ENCODE measurements around the gene SMOC2. TPM values are rescaled to one million over a fixed set of nuclear protein-coding genes. Genes with fewer than 3 reads are reported as not detected.

Gene SMOC2
- total and polyA plus RNA-seq, 2 experiments from 2014 or later: 51.0 to 88.7 TPM

DNA sequence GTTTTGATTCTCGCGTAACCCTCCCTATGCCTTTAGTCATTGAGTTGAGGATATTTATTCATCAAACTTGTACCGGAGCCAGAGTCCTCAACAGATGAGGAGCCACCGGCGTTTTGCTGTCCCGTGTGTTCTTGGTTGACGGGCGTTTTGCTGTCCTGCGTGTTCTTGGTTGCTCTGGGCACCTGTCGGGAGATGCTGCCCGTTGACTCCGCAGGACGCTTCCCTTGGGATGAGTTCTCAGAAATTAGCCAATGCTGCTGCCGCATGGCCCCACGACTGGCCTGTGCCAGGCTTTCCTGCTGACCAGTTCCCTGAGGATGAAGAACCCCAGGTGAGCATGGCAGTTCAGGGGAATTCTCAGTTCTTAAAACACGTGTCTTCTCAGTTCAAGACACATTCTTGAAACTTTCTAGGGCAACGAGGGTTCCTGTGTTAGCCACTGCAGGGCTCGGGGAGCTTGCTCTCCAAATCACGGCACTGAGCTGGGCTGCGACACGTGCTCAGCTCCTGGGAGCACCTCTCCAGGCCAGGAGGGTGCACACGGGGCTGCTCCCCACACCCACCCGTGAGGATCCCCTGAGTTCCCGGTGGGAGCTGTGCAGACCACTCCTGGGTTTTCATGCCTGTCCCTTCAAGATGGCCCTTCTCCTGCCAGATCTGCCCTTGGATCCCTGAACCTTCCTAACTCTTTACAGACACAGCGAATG is 265.6 kb downstream of the SMOC2 start:
- no peaks in the 10 kb centered on the region for H3K36me3 ChIP-seq (replicated peaks; ENCODE audit: insufficient read depth, low read depth)

DNA sequence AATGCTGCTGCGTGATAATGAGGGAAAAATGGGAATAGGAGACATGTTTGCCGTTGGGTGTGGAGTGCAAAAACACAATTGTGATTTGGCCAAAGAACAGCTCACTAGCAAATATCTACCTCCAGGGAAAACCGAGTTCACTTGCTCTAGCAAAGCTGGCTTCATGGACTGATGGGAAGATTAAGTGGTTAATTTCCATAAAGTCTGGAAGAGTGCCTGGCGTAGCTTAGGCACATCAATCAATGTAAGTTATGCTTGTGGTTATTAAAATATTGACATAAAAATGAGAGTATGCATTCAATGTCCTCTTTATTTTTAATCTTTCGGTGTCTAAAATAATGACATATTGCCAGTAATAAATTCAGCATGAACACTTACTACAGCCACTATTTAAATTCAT is 267.5 kb downstream of the SMOC2 start:
- Histone ChIP-seq H3K27me3 (no peaks in the 10 kb centered on the region), H3K9me2 (replicated peaks; ENCODE audit: insufficient read depth) (no peaks in the 10 kb centered on the region), H3K4me2 (no peak overlapping the region), H3K36me3 (replicated peaks; ENCODE audit: insufficient read depth, low read depth) (no peaks in the 10 kb centered on the region), H3K9me3 (ENCODE audit: low read depth) (no peaks in the 10 kb centered on the region), H2AFZ (no peak overlapping the region), H4K20me1 (ENCODE audit: insufficient read depth, poor library complexity, severe bottlenecking) (no peaks in the 10 kb centered on the region), H3K79me2 (no peaks in the 10 kb centered on the region), H3K4me1 (ENCODE audit: insufficient read depth) (no peaks in the 10 kb centered on the region), H3K4me3 (no peak overlapping the region), H3K27ac (no peak overlapping the region)
- no peak for DNase-seq (ENCODE audit: low spot score)
- WGBS (ENCODE audit: low lambda C conversion rate, missing lambda C conversion rate): 68% methylated on average over 5 of the region's 5 CpGs
- TF ChIP-seq EZH2 (IDR thresholded peaks at IDR 0.05; ENCODE audit: borderline replicate concordance): no peak
- no peak for TF ChIP-seq EZH2phosphoT487 (IDR thresholded peaks at IDR 0.05; ENCODE audit: low read depth, severe bottlenecking, unreplicated experiment)
- TF ChIP-seq, protein P1, sequence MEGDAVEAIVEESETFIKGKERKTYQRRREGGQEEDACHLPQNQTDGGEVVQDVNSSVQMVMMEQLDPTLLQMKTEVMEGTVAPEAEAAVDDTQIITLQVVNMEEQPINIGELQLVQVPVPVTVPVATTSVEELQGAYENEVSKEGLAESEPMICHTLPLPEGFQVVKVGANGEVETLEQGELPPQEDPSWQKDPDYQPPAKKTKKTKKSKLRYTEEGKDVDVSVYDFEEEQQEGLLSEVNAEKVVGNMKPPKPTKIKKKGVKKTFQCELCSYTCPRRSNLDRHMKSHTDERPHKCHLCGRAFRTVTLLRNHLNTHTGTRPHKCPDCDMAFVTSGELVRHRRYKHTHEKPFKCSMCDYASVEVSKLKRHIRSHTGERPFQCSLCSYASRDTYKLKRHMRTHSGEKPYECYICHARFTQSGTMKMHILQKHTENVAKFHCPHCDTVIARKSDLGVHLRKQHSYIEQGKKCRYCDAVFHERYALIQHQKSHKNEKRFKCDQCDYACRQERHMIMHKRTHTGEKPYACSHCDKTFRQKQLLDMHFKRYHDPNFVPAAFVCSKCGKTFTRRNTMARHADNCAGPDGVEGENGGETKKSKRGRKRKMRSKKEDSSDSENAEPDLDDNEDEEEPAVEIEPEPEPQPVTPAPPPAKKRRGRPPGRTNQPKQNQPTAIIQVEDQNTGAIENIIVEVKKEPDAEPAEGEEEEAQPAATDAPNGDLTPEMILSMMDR (IDR thresholded peaks at IDR 0.05; ENCODE audit: poor library complexity): no peak

More for the DNA sequence above, 265.6 kb downstream of the SMOC2 start:
- Histone ChIP-seq H4K20me1 (ENCODE audit: insufficient read depth, poor library complexity, severe bottlenecking) (no peaks in the 10 kb centered on the region), H3K9me2 (replicated peaks; ENCODE audit: insufficient read depth) (no peaks in the 10 kb centered on the region), H3K27ac (no peak overlapping the region), H3K9me3 (ENCODE audit: low read depth) (no peaks in the 10 kb centered on the region), H3K79me2 (no peaks in the 10 kb centered on the region), H3K4me1 (ENCODE audit: insufficient read depth) (no peaks in the 10 kb centered on the region), H3K4me3 (no peak overlapping the region), H2AFZ (no peak overlapping the region), H3K4me2 (no peak overlapping the region), H3K27me3 (no peaks in the 10 kb centered on the region)
- DNase-seq (ENCODE audit: low spot score): no peak
- WGBS (ENCODE audit: low lambda C conversion rate, missing lambda C conversion rate): 97% methylated on average over 23 of the region's 25 CpGs
- TF ChIP-seq, protein P1 (IDR thresholded peaks at IDR 0.05; ENCODE audit: poor library complexity): no peak
- TF ChIP-seq EZH2 (IDR thresholded peaks at IDR 0.05; ENCODE audit: borderline replicate concordance) (no peak), EZH2phosphoT487 (IDR thresholded peaks at IDR 0.05; ENCODE audit: low read depth, severe bottlenecking, unreplicated experiment) (no peak)

DNA sequence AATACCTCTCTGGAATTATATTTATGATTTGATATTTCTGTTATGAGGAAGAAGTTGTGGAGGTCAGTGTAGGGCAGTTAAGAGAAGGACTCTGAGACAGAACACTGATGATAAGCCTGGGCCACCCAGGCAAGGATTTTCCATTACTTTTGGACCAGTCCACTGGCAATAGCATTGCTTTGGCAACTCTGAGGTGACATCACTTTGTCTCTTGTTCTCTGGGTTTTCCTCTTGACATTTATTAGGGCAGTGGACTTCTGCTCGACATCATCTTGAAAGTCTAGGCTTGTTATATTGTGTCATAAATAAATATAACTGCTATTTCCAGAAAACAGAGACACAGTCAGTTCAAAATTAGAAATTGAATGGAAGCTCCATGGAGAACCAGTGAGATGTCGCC is 268.0 kb downstream of the SMOC2 start:
- Histone ChIP-seq H3K27me3 (no peaks in the 10 kb centered on the region), H3K4me1 (ENCODE audit: insufficient read depth) (no peaks in the 10 kb centered on the region), H4K20me1 (ENCODE audit: insufficient read depth, poor library complexity, severe bottlenecking) (no peaks in the 10 kb centered on the region), H3K9me2 (replicated peaks; ENCODE audit: insufficient read depth) (no peaks in the 10 kb centered on the region), H3K27ac (no peak overlapping the region), H3K4me2 (no peak overlapping the region), H2AFZ (no peak overlapping the region), H3K36me3 (replicated peaks; ENCODE audit: insufficient read depth, low read depth) (no peaks in the 10 kb centered on the region), H3K9me3 (ENCODE audit: low read depth) (no peaks in the 10 kb centered on the region), H3K4me3 (no peak overlapping the region), H3K79me2 (no peaks in the 10 kb centered on the region)
- no peak for DNase-seq (ENCODE audit: low spot score)
- TF ChIP-seq, protein P1 (IDR thresholded peaks at IDR 0.05; ENCODE audit: poor library complexity): no peak
- TF ChIP-seq EZH2 (IDR thresholded peaks at IDR 0.05; ENCODE audit: borderline replicate concordance) (no peak), EZH2phosphoT487 (IDR thresholded peaks at IDR 0.05; ENCODE audit: low read depth, severe bottlenecking, unreplicated experiment) (no peak)
- WGBS (ENCODE audit: low lambda C conversion rate, missing lambda C conversion rate): 49% methylated on average over 2 of the region's 2 CpGs
